Caco-2 (cell line): ENCODE data around the gene KDM6A. TPM values are rescaled to one million over a fixed set of nuclear protein-coding genes. Genes with fewer than 3 reads are reported as not detected.

Experiments used
- BruUV-seq: library from RNA; stranded (reverse); fragments of 400-500 nt; replicated peaks from 2 replicates; lab custom pipeline; 2021; lab: Mats Ljungman, UMichigan
- CTCF ChIA-PET: fragments of 300-600 bp; sonication (Branson Sonifier 250); formaldehyde crosslinking; loops from one replicate; lab custom pipeline; 2022; ENCODE audit warnings: antibody characterized with exemption; lab: Charles Lee
- POLR2A ChIA-PET: fragments of 300-600 bp; sonication (Branson Sonifier 250); formaldehyde crosslinking; loops from one replicate; lab custom pipeline; 2022; ENCODE audit warnings: antibody characterized with exemption; lab: Charles Lee
- DNase-seq, 2 experiments: peaks; one replicate each; pipeline versions ENCODE4 v3.0.0 to v3.0.0-alpha.2; 2020 to 2022
- H3K27me3 ChIP-seq: replicated peaks from 2 replicates; pipeline ENCODE4 v1.6.0; 2011; ENCODE audit warnings: low read length; ENCODE audit not compliant: control insufficient read depth, insufficient read depth
- H3K36me3 ChIP-seq: 2 replicates; pipeline ENCODE4 v1.5.1; 2011; ENCODE audit warnings: low read length; ENCODE audit not compliant: control insufficient read depth, insufficient read depth
- H3K4me1 ChIP-seq: fragments of 250-450 bp; sonication (Bioruptor Pico); 2 replicates; pipeline ENCODE4 v1.5.1; 2020; ENCODE audit warnings: mild to moderate bottlenecking
- H3K4me3 ChIP-seq: 2 replicates; pipeline ENCODE4 v1.5.1; 2011; ENCODE audit warnings: low read depth, mild to moderate bottlenecking, control low read depth, low read length
- H3K9me3 ChIP-seq: fragments of 250-450 bp; sonication (Bioruptor Pico); 2 replicates; pipeline ENCODE4 v1.5.1; 2020; ENCODE audit warnings: mild to moderate bottlenecking, moderate library complexity
- H3K27ac Mint-ChIP-seq: one replicate; pipeline ENCODE4 v1.8.0; 2022; ENCODE audit warnings: mixed read lengths; ENCODE audit not compliant: unreplicated experiment
- H3K27me3 Mint-ChIP-seq: one replicate; pipeline ENCODE4 v1.8.0; 2022; ENCODE audit warnings: mixed read lengths; ENCODE audit not compliant: insufficient read depth, unreplicated experiment
- H3K36me3 Mint-ChIP-seq: one replicate; pipeline ENCODE4 v1.8.0; 2022; ENCODE audit warnings: mild to moderate bottlenecking, mixed read lengths; ENCODE audit not compliant: insufficient read depth, unreplicated experiment
- H3K4me1 Mint-ChIP-seq: one replicate; pipeline ENCODE4 v1.8.0; 2022; ENCODE audit warnings: low read depth, mixed read lengths; ENCODE audit not compliant: unreplicated experiment
- H3K4me3 Mint-ChIP-seq: one replicate; pipeline ENCODE4 v1.8.0; 2022; ENCODE audit warnings: mild to moderate bottlenecking, moderate library complexity, mixed read lengths; ENCODE audit not compliant: unreplicated experiment
- H3K9me3 Mint-ChIP-seq: one replicate; pipeline ENCODE4 v1.8.0; 2022; ENCODE audit warnings: mixed read lengths; ENCODE audit not compliant: unreplicated experiment
- CTCF ChIP-seq, 2 experiments: fragments of 200-600 bp in 1 of 2; IDR thresholded peaks; 1 replicate in 1 of 2; 2 replicates in 1 of 2; pipeline versions ENCODE4 v1.5.1 to v1.8.0; 2011 to 2022; ENCODE audit warnings: antibody characterized with exemption in 1 of 2, control low read depth in 1 of 2, inconsistent platforms in 1 of 2, low read depth in 1 of 2, low read length in 1 of 2, mild to moderate bottlenecking in 1 of 2, moderate library complexity in 1 of 2; ENCODE audit not compliant: insufficient read depth in 1 of 2, severe bottlenecking in 1 of 2, unreplicated experiment in 1 of 2
- intact Hi-C: fragments of 100-400 bp; cut with micrococcal nuclease; formaldehyde crosslinking; loops from one replicate; pipeline ENCODE4 v1.10.0; 2022; ENCODE audit not compliant: unreplicated experiment
- total RNA-seq: library from RNA; stranded (reverse); gene quantifications from 2 replicates; pipeline ENCODE4 v1.2.3, GENCODE V29; 2022

The KDM6A gene
- total RNA-seq, 1 experiment from 2014 or later = 34.2 TPM

DNA sequence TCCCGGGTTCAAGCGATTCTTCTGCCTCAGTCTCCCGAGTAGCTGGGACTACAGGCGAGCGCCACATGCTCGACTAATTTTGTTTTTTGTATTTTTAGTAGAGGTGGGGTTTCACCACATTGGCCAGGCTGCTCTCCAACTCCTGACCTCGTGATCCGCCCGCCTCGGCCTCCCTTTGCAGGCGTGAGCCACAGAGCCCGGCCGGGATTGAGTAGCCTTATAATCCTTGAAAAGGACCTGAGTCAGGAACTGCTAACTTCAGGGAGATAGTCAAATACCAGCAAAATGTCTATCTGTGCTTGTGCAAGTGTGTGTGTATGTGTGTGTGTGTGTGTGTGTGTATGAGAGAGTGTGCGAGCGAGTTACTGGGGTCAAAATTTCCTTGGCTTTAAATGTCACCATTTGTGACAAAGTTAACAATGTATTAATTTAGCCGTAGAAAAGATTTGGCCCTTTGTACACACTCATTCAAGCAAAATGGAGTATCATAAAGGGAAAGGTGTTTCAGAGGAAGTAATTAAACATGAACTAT lies 1.8 kb upstream of the KDM6A start:
- Mint-ChIP-seq H3K27me3 (no peaks in the 10 kb centered on the region), H3K4me3 (peak overlapping the region; percentile 74), H3K4me1 (no peaks in the 10 kb centered on the region), H3K9me3 (no peaks in the 10 kb centered on the region), H3K36me3 (peaks cover 6% of the 10 kb centered on the region), H3K27ac (peak overlapping the region; percentile 63)
- Histone ChIP-seq H3K36me3 (no peaks in the 10 kb centered on the region), H3K4me1 (no peaks in the 10 kb centered on the region), H3K4me3 (peak overlapping the region; percentile 69), H3K9me3 (no peaks in the 10 kb centered on the region), H3K27me3 (no peaks in the 10 kb centered on the region)
- no peak for TF ChIP-seq CTCF (IDR thresholded peaks at IDR 0.05; ENCODE audit: insufficient read depth in 1 of 2, low read depth in 1 of 2, low read length in 1 of 2, severe bottlenecking in 1 of 2, unreplicated experiment in 1 of 2)
- BruUV-seq = no TSS peak
- no peak for DNase-seq
- ChIA-PET CTCF (no interaction called here), POLR2A (no interaction called here)
- intact Hi-C loops = loop anchor here (5.0 to 10.0 kb wide), 2 partner anchors 84 to 201 kb away; no protein-coding TSS in a partner anchor

GRCh38 chrX:44871931-44872820 lies 812 bp upstream of the KDM6A start:
- peak; percentile 59 to 70 for DNase-seq

More at GRCh38 chrX:44871931-44872820, 812 bp upstream of the KDM6A start:
- H3K9me3 ChIP-seq = no peaks in the 10 kb centered on the region
- peak overlapping the region; percentile 74 for H3K4me3 Mint-ChIP-seq
- no peaks in the 10 kb centered on the region for H3K4me1 Mint-ChIP-seq
- H3K27me3 Mint-ChIP-seq = no peaks in the 10 kb centered on the region
- H3K36me3 Mint-ChIP-seq = peaks cover 6% of the 10 kb centered on the region
- no peaks in the 10 kb centered on the region for H3K9me3 Mint-ChIP-seq
- intact Hi-C loops = loop anchor here (5.0 to 10.0 kb wide), 2 partner anchors 83 to 200 kb away; no protein-coding TSS in a partner anchor
- TSS peak; percentile 69 for BruUV-seq
- H3K27me3 ChIP-seq = no peaks in the 10 kb centered on the region
- H3K36me3 ChIP-seq = no peaks in the 10 kb centered on the region
- peak overlapping the region; percentile 59 for H3K27ac Mint-ChIP-seq
- no peaks in the 10 kb centered on the region for H3K4me1 ChIP-seq
- no peak for TF ChIP-seq CTCF (IDR thresholded peaks at IDR 0.05; ENCODE audit: insufficient read depth in 1 of 2, low read depth in 1 of 2, low read length in 1 of 2, severe bottlenecking in 1 of 2, unreplicated experiment in 1 of 2)
- ChIA-PET POLR2A (interaction anchor here (0.6 to 1.0 kb wide), 11 partner anchors 8 to 342 kb away, joined by 4 to 20 read pairs (median 9); partner anchors contain the start of gene FUNDC1), CTCF (interaction anchor here (0.6 to 1.1 kb wide), 3 partner anchors 66 to 316 kb away, joined by 3 to 7 read pairs (median 4); no protein-coding TSS in a partner anchor)
- peak overlapping the region; percentile 69 for H3K4me3 ChIP-seq
